Lung (tissue), 12 donors: Measurements from ENCODE around the gene PGM2. TPM values are rescaled to one million over a fixed set of nuclear protein-coding genes. Genes with fewer than 3 reads are reported as not detected.

Source experiments
- ATAC-seq: fragments of 200-7000 bp; cut with Tn5 transposase; one replicate; pipeline ENCODE4 v1.9.1; 2020; ENCODE audit warnings: moderate number of reproducible peaks; ENCODE audit not compliant: insufficient read depth, low FRiP score
- DNase-seq, 3 donors: peaks; one replicate each; pipeline ENCODE4 v3.0.0-alpha.2; 2013 to 2017
- H3K27ac ChIP-seq, 2 donors: one replicate each; pipeline ENCODE4 v1.5.1; 2013; ENCODE audit warnings: mild to moderate bottlenecking in 2 of 2, moderate library complexity in 2 of 2, control low read depth in 1 of 2, inconsistent platforms in 1 of 2, low read depth in 1 of 2, low read length in 1 of 2
- H3K27me3 ChIP-seq, 3 donors: one replicate each; pipeline ENCODE4 v1.5.1; 2013; ENCODE audit warnings: low read length in 2 of 3; ENCODE audit not compliant: control insufficient read depth in 3 of 3, insufficient read depth in 3 of 3
- H3K36me3 ChIP-seq, 4 donors: one replicate each; pipeline ENCODE4 v1.5.1; 2013; ENCODE audit warnings: low read length in 4 of 4, mild to moderate bottlenecking in 1 of 4, moderate library complexity in 1 of 4; ENCODE audit not compliant: control insufficient read depth in 4 of 4, insufficient read depth in 4 of 4
- H3K4me1 ChIP-seq, 5 donors: one replicate each; pipeline ENCODE4 v1.5.1; 2013; ENCODE audit warnings: low read length in 5 of 5, mild to moderate bottlenecking in 2 of 5, moderate library complexity in 1 of 5; ENCODE audit not compliant: control insufficient read depth in 5 of 5, insufficient read depth in 5 of 5
- H3K4me3 ChIP-seq: one replicate; pipeline ENCODE4 v1.5.1; 2013; ENCODE audit warnings: mild to moderate bottlenecking, control low read depth, moderate library complexity
- H3K9ac ChIP-seq, 2 donors: one replicate each; pipeline ENCODE4 v1.5.1; 2013; ENCODE audit warnings: low read length in 2 of 2, control low read depth in 1 of 2; ENCODE audit not compliant: insufficient read depth in 1 of 2
- H3K9me3 ChIP-seq, 4 donors: one replicate each; pipeline ENCODE4 v1.5.1; 2013; ENCODE audit warnings: low read length in 3 of 4, mild to moderate bottlenecking in 1 of 4, moderate library complexity in 1 of 4; ENCODE audit not compliant: control insufficient read depth in 4 of 4, insufficient read depth in 3 of 4
- CTCF ChIP-seq: IDR thresholded peaks from 2 replicates; pipeline ENCODE4 v1.5.1; 2012; ENCODE audit warnings: mild to moderate bottlenecking; ENCODE audit errors: control extremely low read depth, extremely low read depth
- WGBS, 2 donors: extraction: QIAGEN DNeasy Blood & Tissue Kit; methylation state at CpG; one replicate each; pipeline ENCODE4 v1.1.7; 2013; 5-methylcytosine and 5-hydroxymethylcytosine counted together
- polyA plus RNA-seq, 2 donors: library from polyadenylated mRNA; stranded (reverse); fragments of 200-250 nt; gene quantifications; one replicate each; pipeline ENCODE4 v1.2.1, GENCODE V29; 2013
- total RNA-seq, 2 donors: library from RNA; depleted of rRNA in 1 of 2; stranded (reverse); fragments of >200 nt in 1 of 2; gene quantifications; one replicate each; pipeline ENCODE4 v1.2.1, GENCODE V29; 2014 to 2021
- donor health status: control.
- donor health status: control.
- donor health status: Bipolar disorder and iron deficiency.
- donor health status: healthy.
- donor health status: DM: yes; HTN: yes; CAD: no.

PGM2 gene
- total and polyA plus RNA-seq, 4 donors, result 4.8 to 28.9 (median 18.4) TPM

DNA sequence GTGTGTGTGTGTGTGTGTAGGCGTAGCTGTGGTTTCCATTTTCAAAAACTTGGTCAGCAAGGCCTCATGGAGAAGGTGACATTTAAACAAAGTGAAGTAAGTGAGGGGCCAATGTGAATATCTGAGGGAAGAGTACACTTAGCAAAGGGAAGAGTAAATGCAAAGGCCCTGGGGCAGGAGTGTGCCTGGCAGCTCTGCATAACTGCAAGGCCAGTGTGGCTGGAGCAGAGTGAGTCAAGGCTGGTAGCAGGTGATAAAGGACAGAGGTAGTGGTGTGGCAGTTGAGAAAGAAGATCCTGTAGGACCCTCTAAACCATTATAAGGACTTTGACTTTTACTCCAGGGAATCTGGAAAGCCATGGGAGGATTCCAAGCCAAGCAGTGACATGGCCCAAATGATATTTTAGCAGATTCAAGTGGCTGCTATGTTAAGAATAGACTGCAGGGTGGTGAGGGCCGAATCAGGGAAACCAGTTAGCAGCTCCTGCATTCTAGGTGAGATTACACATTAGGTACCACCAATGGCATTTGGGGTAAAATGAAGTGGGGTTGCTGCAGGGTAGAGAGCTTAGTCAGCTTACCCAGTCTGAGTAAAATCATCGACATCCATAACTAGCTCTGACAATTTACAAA is 58.5 kb downstream of the PGM2 start:
- Histone ChIP-seq H3K27ac (peak overlapping the region in 1 of 2 donors; percentile 91), H3K9ac (no peak overlapping the region), H3K4me1 (peaks cover 0 to 5% (median 3%) of the 10 kb centered on the region in 5 donors), H3K4me3 (no peak overlapping the region), H3K9me3 (no peaks in the 10 kb centered on the region), H3K27me3 (peaks cover 0 to 14% (median 8%) of the 10 kb centered on the region in 3 donors), H3K36me3 (no peaks in the 10 kb centered on the region)
- DNase-seq (no peak), ATAC-seq (no peak)
- no peak for TF ChIP-seq CTCF
- WGBS, 2 donors, result 80 to 91% methylated on average over 3 of the region's 3 CpGs

DNA sequence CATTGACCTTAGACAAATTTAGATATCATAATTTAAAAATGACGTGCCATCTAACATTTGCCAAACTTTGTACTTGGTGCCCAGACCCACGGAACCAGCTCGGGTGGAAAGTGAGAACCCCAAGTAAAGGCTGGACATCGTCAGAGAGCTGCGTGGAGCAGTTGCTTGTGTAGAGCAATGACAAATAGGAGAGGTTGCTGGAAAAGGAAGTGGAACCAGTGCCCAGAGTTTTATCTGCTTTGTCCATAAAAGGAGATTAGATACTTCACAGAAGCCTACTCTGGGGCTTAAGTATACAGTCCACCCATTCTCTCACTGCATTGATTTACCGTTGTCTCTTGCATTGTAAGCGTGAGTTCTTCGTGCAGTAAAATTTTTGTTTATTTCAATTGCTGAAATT is 59.0 kb downstream of the PGM2 start:
- TF ChIP-seq CTCF, result no peak

GRCh38 chr4:37889849-37890800 is 63.6 kb downstream of the PGM2 start:
- peak overlapping the region; percentile 75 for H3K4me3 ChIP-seq
- peak; percentile 2 for TF ChIP-seq CTCF
- no peaks in the 10 kb centered on the region for H3K36me3 ChIP-seq
- WGBS, 2 donors, result 16 to 29% methylated on average over 57 to 63 of the region's 63 CpGs
- H3K27me3 ChIP-seq, result peaks cover 0 to 25% (median 22%) of the 10 kb centered on the region in 3 donors
- no peaks in the 10 kb centered on the region for H3K9me3 ChIP-seq
- ATAC-seq (peak; percentile 76), DNase-seq (peak; percentile 25 to 44 (median 38))
- peaks cover 0 to 11% (median 3%) of the 10 kb centered on the region in 5 donors for H3K4me1 ChIP-seq
- H3K27ac ChIP-seq, result peak overlapping the region; percentile 69 to 93
- no peak overlapping the region for H3K9ac ChIP-seq

More for the DNA sequence above, 59.0 kb downstream of the PGM2 start:
- Histone ChIP-seq H3K27ac (peak overlapping the region in 1 of 2 donors; percentile 91), H3K9ac (no peak overlapping the region), H3K27me3 (peaks cover 0 to 16% (median 13%) of the 10 kb centered on the region in 3 donors), H3K36me3 (no peaks in the 10 kb centered on the region), H3K4me1 (peaks cover 0 to 10% (median 3%) of the 10 kb centered on the region in 5 donors), H3K9me3 (no peaks in the 10 kb centered on the region), H3K4me3 (no peak overlapping the region)
- ATAC-seq (no peak), DNase-seq (peak in 2 of 3 donors; percentile 43 to 67)
- WGBS, 2 donors, result 42 to 56% methylated on average over 8 of the region's 8 CpGs
